Caco-2 (cell line): ENCODE results near the gene RMRP. TPM values are rescaled to one million over a fixed set of nuclear protein-coding genes. Genes with fewer than 3 reads are reported as not detected.

Source experiments
- BruUV-seq: library from RNA; stranded (reverse); fragments of 400-500 nt; replicated peaks from 2 replicates; lab custom pipeline; 2021; lab: Mats Ljungman, UMichigan
- CTCF ChIA-PET: fragments of 300-600 bp; sonication (Branson Sonifier 250); formaldehyde crosslinking; loops from one replicate; lab custom pipeline; 2022; ENCODE audit warnings: antibody characterized with exemption; lab: Charles Lee
- POLR2A ChIA-PET: fragments of 300-600 bp; sonication (Branson Sonifier 250); formaldehyde crosslinking; loops from one replicate; lab custom pipeline; 2022; ENCODE audit warnings: antibody characterized with exemption; lab: Charles Lee
- DNase-seq, 2 experiments: peaks; one replicate each; pipeline versions ENCODE4 v3.0.0 to v3.0.0-alpha.2; 2020 to 2022
- H3K27me3 ChIP-seq: replicated peaks from 2 replicates; pipeline ENCODE4 v1.6.0; 2011; ENCODE audit warnings: low read length; ENCODE audit not compliant: control insufficient read depth, insufficient read depth
- H3K36me3 ChIP-seq: 2 replicates; pipeline ENCODE4 v1.5.1; 2011; ENCODE audit warnings: low read length; ENCODE audit not compliant: control insufficient read depth, insufficient read depth
- H3K4me1 ChIP-seq: fragments of 250-450 bp; sonication (Bioruptor Pico); 2 replicates; pipeline ENCODE4 v1.5.1; 2020; ENCODE audit warnings: mild to moderate bottlenecking
- H3K4me3 ChIP-seq: 2 replicates; pipeline ENCODE4 v1.5.1; 2011; ENCODE audit warnings: low read depth, mild to moderate bottlenecking, control low read depth, low read length
- H3K9me3 ChIP-seq: fragments of 250-450 bp; sonication (Bioruptor Pico); 2 replicates; pipeline ENCODE4 v1.5.1; 2020; ENCODE audit warnings: mild to moderate bottlenecking, moderate library complexity
- H3K27ac Mint-ChIP-seq: one replicate; pipeline ENCODE4 v1.8.0; 2022; ENCODE audit warnings: mixed read lengths; ENCODE audit not compliant: unreplicated experiment
- H3K27me3 Mint-ChIP-seq: one replicate; pipeline ENCODE4 v1.8.0; 2022; ENCODE audit warnings: mixed read lengths; ENCODE audit not compliant: insufficient read depth, unreplicated experiment
- H3K36me3 Mint-ChIP-seq: one replicate; pipeline ENCODE4 v1.8.0; 2022; ENCODE audit warnings: mild to moderate bottlenecking, mixed read lengths; ENCODE audit not compliant: insufficient read depth, unreplicated experiment
- H3K4me1 Mint-ChIP-seq: one replicate; pipeline ENCODE4 v1.8.0; 2022; ENCODE audit warnings: low read depth, mixed read lengths; ENCODE audit not compliant: unreplicated experiment
- H3K4me3 Mint-ChIP-seq: one replicate; pipeline ENCODE4 v1.8.0; 2022; ENCODE audit warnings: mild to moderate bottlenecking, moderate library complexity, mixed read lengths; ENCODE audit not compliant: unreplicated experiment
- H3K9me3 Mint-ChIP-seq: one replicate; pipeline ENCODE4 v1.8.0; 2022; ENCODE audit warnings: mixed read lengths; ENCODE audit not compliant: unreplicated experiment
- CTCF ChIP-seq, 2 experiments: fragments of 200-600 bp in 1 of 2; IDR thresholded peaks; 1 replicate in 1 of 2; 2 replicates in 1 of 2; pipeline versions ENCODE4 v1.5.1 to v1.8.0; 2011 to 2022; ENCODE audit warnings: antibody characterized with exemption in 1 of 2, control low read depth in 1 of 2, inconsistent platforms in 1 of 2, low read depth in 1 of 2, low read length in 1 of 2, mild to moderate bottlenecking in 1 of 2, moderate library complexity in 1 of 2; ENCODE audit not compliant: insufficient read depth in 1 of 2, severe bottlenecking in 1 of 2, unreplicated experiment in 1 of 2
- intact Hi-C: fragments of 100-400 bp; cut with micrococcal nuclease; formaldehyde crosslinking; loops from one replicate; pipeline ENCODE4 v1.10.0; 2022; ENCODE audit not compliant: unreplicated experiment
- total RNA-seq: library from RNA; stranded (reverse); gene quantifications from 2 replicates; pipeline ENCODE4 v1.2.3, GENCODE V29; 2022

Gene RMRP
- total RNA-seq, 1 experiment from 2014 or later: 10,161 TPM

- H3K4me1 Mint-ChIP-seq: no peaks in the 10 kb centered on the region
- no peaks in the 10 kb centered on the region for H3K36me3 Mint-ChIP-seq
- no peak overlapping the region for H3K27ac Mint-ChIP-seq
- H3K9me3 ChIP-seq: no peaks in the 10 kb centered on the region
- H3K27me3 ChIP-seq: no peaks in the 10 kb centered on the region
- no TSS peak for BruUV-seq
- no peak for TF ChIP-seq CTCF (IDR thresholded peaks at IDR 0.05; ENCODE audit: insufficient read depth in 1 of 2, low read depth in 1 of 2, low read length in 1 of 2, severe bottlenecking in 1 of 2, unreplicated experiment in 1 of 2)
- intact Hi-C loops: no loop called here
- H3K4me1 ChIP-seq: no peaks in the 10 kb centered on the region
- POLR2A ChIA-PET: no interaction called here
- CTCF ChIA-PET: no interaction called here
- H3K4me3 ChIP-seq: no peak overlapping the region
- no peaks in the 10 kb centered on the region for H3K36me3 ChIP-seq
- H3K9me3 Mint-ChIP-seq: no peaks in the 10 kb centered on the region
- DNase-seq: no peak
- H3K4me3 Mint-ChIP-seq: no peak overlapping the region
- H3K27me3 Mint-ChIP-seq: no peaks in the 10 kb centered on the region
Observed at GRCh38 chr9:35628389-35628991, 29.3 kb downstream of the RMRP start.

DNA sequence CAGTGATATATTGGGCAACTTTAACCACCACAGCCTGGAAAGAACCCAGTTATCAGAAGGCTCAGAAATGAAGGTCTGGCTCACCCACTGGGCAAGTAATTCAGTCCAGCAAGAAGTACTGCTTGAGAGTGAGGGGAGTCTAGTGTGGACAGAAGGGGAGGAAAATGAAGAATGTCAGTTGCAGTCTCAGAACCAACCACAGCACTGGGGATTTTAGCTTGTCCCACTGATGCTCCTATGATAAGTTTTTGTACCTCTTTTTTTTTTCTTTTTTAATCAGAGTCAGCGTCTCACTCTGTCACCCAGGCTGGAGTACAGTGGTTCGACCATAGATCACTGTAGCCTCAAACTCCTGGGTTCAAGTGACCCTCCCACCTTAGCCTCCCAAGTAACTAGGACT lies 30.2 kb downstream of the RMRP start:
- Histone ChIP-seq H3K9me3 (no peaks in the 10 kb centered on the region), H3K27me3 (no peaks in the 10 kb centered on the region), H3K4me1 (no peaks in the 10 kb centered on the region), H3K36me3 (no peaks in the 10 kb centered on the region), H3K4me3 (no peak overlapping the region)
- ChIA-PET POLR2A (no interaction called here), CTCF (interaction anchor here (1.1 kb wide), 1 partner anchor 24 kb away, joined by 4 read pairs; no protein-coding TSS in a partner anchor)
- no TSS peak for BruUV-seq
- DNase-seq: no peak
- H3K9me3 Mint-ChIP-seq: no peaks in the 10 kb centered on the region
- no peak overlapping the region for H3K4me3 Mint-ChIP-seq
- H3K4me1 Mint-ChIP-seq: no peaks in the 10 kb centered on the region
- H3K36me3 Mint-ChIP-seq: no peaks in the 10 kb centered on the region
- no peaks in the 10 kb centered on the region for H3K27me3 Mint-ChIP-seq
- intact Hi-C loops: no loop called here
- no peak for TF ChIP-seq CTCF (IDR thresholded peaks at IDR 0.05; ENCODE audit: insufficient read depth in 1 of 2, low read depth in 1 of 2, low read length in 1 of 2, severe bottlenecking in 1 of 2, unreplicated experiment in 1 of 2)
- no peak overlapping the region for H3K27ac Mint-ChIP-seq

DNA sequence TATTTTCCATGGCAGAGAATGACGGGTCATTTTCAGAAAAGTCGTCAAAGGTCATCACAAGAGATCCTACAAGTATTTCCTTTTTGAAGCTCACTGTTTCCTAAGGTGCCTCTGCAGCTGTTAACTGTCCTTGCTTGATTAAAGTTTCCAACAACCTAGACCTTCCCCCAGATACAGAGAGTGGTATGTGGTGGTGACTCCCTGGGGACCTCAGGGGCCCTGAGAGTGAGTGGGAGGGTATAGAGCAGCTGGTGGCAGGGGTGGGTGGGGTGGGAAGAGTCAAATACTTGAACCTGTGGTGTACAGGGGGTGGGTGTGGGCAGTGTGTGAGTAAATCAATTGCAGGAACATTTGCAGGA lies 38.0 kb downstream of the RMRP start:
- Histone ChIP-seq H3K9me3 (no peaks in the 10 kb centered on the region), H3K4me3 (no peak overlapping the region), H3K36me3 (no peaks in the 10 kb centered on the region), H3K27me3 (no peaks in the 10 kb centered on the region), H3K4me1 (no peaks in the 10 kb centered on the region)
- ChIA-PET CTCF (interaction anchor here (0.7 to 0.9 kb wide), 2 partner anchors 9 to 130 kb away, joined by 3 to 4 read pairs; partner anchors contain the start of gene RUSC2), POLR2A (interaction anchor here (0.7 kb wide), 1 partner anchor 16 kb away, joined by 3 read pairs; no protein-coding TSS in a partner anchor)
- peaks cover 5% of the 10 kb centered on the region for H3K4me1 Mint-ChIP-seq
- H3K36me3 Mint-ChIP-seq: no peaks in the 10 kb centered on the region
- no peak for DNase-seq
- BruUV-seq: no TSS peak
- H3K9me3 Mint-ChIP-seq: no peaks in the 10 kb centered on the region
- no peak overlapping the region for H3K4me3 Mint-ChIP-seq
- peaks cover 7% of the 10 kb centered on the region for H3K27me3 Mint-ChIP-seq
- intact Hi-C loops: no loop called here
- TF ChIP-seq CTCF (IDR thresholded peaks at IDR 0.05; ENCODE audit: insufficient read depth in 1 of 2, low read depth in 1 of 2, low read length in 1 of 2, severe bottlenecking in 1 of 2, unreplicated experiment in 1 of 2): no peak
- H3K27ac Mint-ChIP-seq: no peak overlapping the region
